GM12892 (cell line): ENCODE data around the gene CHST7.

Source experiments
- POLR2A ChIP-seq: IDR thresholded peaks from 2 replicates; pipeline ENCODE4 v1.6.1; 2011; ENCODE audit warnings: low read depth, low read length, control low read depth
- POLR2AphosphoS5 ChIP-seq: IDR thresholded peaks from 2 replicates; pipeline ENCODE4 v1.6.1; 2011; ENCODE audit warnings: low read depth, low read length, control low read depth
- TAF1 ChIP-seq: IDR thresholded peaks from 2 replicates; pipeline ENCODE4 v1.6.1; 2011; ENCODE audit warnings: low read depth, mild to moderate bottlenecking, control low read depth, low read length, borderline replicate concordance

GRCh38 chrX:46551494-46552128 is 22.0 kb upstream of the CHST7 start:
- TF ChIP-seq POLR2AphosphoS5 (no peak), POLR2A (no peak), TAF1 (no peak)
